ENCODE results near the gene ADAP1.
"Not testable (repeated sequence)": the region's sequence is repeated elsewhere in the genome, so short reads cannot be mapped to it uniquely, and the experiment has no call there.

Gene ADAP1

DNA sequence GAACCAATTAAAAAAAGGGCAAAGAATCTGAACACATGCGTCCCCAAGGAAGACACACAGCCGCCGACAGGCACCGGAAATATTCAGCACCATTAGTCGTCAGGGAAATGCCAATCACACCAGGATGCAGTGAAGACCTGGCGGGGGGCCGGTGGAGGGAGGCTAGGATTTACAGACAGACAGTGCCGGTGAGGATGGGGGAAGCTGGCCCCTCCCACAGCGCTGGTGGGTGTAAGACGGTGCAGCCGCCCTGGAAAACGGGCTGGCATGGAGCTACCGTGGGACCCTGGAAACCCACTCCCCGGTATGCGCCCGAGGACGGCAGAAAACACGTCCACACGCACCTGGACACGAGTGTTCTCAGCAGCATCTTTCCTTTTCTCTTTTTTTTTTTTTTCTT lies 4.8 kb upstream of the ADAP1 start:
- DNase-seq (ENCODE audit: low read depth in 2 of 2): no peak

DNA sequence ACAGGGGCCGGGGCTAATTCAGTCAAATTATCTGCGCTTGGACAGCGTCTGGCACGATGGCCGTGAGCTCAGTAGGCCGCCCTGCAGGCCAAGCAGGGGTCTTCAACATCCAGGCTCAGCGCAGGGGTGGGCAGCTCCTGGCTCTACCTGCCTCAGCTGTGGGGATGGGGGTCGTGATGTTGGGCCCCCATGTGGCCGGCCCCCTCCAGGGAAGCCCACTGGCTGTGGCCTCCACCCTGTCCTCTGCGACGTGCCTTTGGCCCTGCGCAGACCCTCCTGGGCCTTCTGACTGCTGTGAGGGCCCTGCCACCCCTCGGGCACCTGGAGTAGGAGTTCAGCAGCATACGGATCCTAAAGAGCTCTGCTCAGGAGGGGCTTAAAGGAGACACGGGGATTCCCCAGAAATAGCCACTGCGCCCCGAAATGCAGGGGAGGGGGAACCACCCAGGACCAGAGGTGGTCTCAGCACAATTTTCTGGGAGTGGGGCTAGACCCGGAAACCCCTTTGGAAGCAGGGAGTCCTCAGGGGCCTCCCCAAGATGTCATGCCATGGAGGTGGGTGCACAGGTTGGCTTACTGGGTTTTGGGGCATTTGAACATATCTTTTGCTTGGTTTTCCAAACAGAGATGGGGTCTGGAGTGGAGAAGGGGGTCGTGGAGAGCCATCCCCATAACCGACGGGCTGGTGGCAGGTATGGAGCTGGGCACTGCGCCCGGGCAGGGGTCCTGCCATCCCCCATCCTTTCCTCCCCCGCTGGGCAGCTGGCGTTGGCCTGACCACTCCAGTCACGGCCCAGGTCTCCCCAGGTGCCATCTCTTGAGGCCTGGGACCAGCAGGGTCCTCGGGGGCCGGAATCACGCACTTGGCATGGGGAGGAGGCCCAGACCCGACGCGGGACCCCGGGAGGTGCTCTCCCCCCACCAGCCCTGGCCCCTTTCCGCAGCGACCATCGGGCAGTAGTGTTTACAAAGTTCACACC lies 4.0 kb upstream of the ADAP1 start:
- no peak for DNase-seq (ENCODE audit: low read depth in 2 of 2)

DNA sequence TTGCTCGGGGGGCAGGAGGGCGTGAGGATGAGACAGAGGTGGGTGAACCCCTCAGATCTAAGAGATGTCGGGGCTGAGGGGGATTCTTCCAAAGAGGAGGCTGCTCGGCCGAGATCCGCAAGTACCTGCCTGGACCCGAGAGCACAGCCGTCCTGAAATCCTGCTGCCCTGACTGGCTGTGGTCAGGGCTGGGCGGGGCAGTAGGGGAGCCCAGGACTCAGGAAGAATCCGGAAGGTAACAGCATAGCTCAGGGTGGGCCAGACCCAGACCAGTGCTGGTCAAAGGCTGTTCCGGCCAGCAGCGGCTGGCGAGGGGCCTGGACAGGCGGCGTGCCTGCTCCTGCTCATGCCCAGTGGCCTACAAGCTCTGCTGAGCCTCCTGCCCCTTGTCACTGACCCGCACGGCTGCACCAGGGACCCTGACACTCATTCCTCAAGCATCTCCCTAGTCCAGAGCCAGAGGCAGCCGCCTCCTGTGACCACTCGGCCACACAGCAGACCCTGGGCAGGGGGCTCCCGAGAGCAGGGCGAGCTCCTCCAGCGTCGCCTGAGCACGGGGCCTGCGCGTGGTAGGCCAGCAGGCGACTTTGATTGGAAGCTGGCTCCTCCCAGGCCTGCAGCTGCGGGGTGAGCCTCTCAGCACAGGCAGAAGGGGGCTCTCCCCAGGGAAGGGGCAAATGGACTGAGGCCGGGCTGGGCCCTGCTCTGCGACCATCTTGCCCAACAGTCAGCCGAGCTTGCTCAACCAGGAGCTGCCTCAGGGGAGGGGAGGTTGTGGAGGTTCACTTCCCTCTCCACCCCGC lies 3.1 kb upstream of the ADAP1 start:
- DNase-seq (ENCODE audit: low read depth in 2 of 2): no peak

DNA sequence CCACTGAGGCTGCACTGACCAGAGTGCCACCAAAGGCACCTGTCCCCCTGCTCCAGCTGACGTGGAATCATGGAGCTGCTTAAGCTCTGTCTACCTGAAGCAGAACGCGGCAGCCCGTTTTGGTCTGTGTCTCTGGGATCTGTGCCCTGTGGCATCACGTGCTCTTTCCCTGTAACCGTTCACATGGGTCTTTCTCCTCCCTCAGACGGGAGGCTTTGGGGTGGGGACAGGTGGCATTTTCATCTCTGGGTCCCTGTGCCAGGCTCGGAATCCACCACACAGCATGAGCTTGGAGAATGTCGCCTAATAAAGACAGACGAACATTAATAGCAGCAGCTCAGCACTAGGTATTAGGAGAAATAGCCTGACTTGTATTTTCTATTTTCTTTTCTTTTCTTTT lies 1.6 kb upstream of the ADAP1 start:
- DNase-seq (ENCODE audit: low read depth in 2 of 2): no peak

DNA sequence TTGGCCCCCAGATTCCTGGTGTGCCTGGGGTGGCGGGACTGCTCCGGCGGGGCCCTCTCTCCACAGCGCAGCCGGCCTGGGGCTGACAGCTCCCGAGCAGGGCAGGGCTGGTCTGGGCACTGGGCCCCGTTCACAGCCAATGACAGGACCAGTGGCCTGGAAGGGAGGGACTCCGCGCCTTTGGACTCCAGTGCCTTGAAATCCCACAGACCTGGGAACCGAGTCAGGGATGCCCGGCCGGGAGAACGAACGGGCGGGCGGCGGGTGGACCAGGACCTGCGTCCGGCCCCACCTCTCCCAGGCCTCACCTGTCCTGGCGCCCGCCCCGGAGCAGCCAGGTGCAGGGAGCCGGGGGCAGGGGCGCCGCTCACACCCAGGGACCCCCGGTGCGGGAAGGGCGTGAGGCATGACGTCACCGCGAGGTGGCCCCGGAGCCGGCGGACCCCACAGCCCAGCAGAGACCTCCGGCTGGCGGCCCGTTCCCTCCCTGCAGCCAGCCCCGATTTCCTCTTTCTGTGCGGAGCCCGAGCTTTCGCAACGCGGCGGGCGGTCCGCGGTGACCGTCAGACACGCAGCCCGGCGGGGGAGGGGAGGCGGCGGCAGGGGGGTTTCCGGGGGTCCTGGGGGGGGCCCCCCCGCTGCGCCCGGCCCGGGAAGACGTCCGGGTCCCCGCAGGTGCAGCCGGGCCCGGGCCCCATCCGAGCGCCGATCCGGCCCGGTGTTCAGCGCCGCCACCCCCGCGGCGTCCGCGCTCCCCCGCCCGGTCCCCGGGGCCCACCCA lies 743 bp downstream of the ADAP1 start:
- no peak for DNase-seq (ENCODE audit: low read depth in 2 of 2)

DNA sequence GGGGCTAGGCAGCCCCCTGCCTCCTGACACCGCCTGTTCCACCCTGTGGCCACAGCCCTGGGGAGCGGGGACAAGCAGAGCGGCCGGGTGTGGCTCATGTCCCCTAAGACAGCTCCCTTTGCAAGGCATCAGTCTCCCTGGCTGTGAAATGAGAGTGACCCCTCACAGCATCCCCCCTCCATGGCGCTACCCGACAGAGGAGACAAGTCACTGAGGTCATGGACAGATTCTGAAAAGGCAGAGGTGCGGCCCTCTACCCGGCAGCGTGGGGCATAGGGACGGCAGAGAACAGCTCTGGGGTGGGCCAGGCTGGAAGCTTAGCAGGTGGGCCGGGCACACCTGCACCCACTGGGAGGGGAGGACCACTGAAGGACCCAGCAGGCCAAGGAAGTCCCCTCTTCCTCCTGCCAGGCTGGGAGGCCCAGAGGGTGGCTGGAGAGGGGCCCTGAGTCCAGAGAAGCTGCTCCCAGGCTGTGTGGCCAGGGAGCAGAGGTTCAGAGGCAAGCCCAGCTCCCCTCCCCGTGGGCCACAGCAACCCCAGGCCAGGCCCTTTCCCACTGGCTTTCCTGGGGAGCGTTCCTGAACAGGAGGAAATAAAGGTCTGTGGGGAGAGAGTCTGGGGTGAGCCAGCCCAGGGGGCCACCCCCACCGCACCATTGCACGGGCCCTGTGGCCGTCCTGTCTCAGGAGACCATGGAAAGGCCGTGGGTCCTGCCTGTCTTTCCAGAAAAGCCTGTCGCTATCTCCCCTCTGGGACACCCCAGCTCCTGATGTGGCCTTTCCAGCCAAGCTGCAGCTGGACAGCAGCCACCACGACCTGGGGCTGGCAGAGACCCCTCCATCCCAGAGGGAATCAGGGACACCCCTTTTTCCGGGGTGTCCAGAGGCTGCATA lies 1.7 kb downstream of the ADAP1 start:
- DNase-seq (ENCODE audit: low read depth in 2 of 2): no peak

DNA sequence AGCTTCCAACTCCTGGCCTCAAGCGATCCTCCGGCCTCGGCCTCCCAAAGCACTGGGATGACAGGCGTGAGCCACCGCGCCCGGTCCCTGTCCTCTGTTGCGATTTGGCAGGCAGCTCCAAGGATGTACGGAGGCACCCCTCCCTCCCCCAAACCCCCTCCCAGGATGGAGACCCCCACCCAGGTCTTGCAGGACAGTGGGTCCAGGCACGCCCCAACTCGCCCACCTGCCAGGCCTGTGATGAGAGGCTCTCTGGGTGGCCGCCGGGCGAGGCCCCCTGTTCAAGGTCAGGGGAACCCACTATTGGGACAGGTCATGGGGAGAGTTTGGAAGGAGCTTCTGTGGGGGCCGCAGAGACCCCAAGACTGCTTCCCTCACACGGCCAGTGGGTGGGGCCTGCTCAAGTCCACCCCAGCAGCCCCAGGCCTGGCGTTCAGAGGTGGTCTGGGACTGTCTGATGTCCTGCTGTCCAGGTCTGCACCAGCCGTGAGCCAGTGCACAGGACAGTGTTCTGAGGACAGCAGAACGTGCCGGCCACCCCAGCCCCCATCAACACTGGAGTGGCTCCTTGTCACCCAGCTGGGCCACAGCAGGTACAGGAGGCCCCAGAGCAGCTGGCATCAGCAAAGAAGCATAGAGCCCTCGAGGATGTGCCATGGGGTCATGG lies 2.5 kb downstream of the ADAP1 start:
- no peak for DNase-seq (ENCODE audit: low read depth in 2 of 2)

DNA sequence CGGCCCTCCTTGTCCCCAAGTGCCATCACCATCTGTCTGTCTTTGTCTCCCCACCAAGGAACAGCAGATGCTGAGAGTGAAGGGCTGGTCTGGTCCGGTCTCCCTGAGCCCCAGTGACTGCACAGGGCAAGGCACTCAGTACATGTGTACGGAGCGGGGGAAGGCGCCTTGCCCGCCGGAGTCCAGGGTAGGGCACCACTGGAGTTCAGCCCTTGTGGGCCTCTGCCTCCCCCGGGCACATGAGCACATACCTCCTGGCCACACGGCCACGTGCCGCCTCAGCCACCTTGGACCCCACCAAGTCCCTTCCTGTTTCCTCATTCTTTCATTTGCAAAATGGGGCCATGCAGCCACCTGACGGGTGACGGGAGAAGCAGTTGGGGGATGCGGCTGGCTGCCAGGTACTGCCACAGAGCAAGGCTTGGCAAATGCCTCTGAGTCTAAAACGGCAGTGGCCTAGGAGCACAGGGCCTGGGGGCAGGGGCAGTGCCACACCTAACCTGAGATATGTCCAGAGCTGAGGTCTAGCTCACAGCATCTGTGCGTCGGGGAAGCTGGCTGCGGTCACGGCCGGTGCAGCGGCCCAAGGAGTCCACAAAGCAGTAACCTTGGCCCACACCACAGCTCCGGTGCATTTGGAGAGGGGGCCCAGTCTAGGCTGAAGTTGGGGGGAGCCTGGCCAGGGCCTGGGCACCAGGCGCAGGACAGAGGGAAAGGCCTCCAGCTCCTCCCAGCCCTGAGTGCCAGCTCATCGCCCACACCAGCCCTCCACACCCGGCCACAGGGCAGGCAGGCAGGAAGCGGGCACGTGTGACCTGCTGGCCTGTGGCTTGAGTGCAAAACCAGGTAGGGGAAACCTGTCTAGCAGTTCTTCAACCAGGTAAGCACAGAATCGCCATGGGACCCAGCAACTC lies 5.2 kb downstream of the ADAP1 start:
- DNase-seq (ENCODE audit: low read depth in 2 of 2): no peak

DNA sequence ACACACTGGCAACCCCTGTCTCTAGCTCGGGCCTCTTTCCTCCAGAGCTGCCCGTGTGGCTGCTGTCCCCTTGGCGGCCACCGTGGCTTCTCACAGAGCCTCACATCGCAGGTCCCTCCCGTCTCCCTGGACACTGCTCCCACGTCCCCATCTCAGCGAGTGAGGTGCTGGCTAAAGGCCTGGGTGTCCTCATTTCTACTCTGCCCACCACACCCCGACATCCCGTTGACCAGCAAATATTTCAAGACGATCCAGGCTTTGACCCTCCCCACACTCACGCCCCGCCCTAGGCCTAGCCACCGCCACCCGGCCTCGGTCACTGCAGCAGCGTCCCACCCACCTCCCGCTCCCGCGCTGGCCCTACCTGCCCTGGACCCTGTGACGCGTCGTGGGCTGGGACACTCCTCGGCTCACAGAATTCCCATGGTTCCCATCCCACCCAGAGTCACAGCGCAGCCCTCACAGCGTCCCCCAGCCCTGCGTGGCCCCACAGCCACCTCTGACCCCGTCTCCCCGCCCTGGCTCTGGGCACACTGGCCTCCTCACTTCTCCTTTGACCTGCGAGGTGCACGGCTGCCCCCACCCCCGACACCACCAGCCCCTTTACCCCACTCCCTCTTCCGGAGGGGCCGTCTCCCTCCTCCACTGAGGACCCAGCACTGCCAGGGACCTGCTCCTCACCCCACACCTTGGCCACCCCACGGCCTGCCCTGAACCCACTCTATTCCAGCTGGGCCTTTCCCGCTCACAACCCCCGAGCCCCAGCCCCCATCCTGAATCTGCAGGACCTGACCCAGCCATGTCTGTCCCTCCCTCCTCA lies 6.9 kb downstream of the ADAP1 start:
- DNase-seq (ENCODE audit: low read depth in 2 of 2): no peak

DNA sequence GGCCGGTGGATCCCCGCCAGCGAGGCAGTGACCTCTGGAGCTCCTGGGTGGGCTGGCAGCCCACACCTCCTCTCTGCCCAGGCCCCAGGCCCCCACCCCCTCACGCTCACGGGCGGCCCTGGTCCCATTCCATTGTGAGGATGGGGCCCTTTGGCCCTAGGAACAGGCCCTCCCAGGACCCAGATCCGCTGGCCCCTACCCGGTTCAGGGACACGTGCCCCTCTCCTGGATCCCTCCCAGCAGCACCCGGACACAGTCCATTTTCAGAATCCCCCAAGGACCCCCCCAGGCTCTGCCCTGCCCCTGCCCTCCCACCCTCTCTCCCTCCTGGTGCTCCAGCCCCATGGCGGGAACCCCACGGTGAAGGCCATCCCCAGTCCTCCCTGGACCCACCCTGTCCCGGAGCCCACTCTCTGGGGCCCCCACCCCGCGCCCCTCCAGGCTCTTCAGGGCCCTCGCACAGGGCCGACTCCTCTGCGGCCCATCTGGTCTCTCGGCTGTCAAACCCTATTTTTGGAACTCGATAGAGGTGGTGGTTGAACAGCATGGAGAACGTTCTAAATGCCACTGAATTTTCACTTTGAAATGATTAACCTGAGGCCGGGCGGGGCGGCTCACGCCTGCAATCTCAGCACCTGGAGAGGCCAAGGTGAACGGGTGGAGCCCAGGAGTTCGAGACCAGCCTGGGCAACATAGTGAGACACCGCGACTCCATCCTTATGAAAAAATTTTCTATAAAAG lies 8.1 kb downstream of the ADAP1 start:
- DNase-seq (ENCODE audit: low read depth in 2 of 2): no peak

DNA sequence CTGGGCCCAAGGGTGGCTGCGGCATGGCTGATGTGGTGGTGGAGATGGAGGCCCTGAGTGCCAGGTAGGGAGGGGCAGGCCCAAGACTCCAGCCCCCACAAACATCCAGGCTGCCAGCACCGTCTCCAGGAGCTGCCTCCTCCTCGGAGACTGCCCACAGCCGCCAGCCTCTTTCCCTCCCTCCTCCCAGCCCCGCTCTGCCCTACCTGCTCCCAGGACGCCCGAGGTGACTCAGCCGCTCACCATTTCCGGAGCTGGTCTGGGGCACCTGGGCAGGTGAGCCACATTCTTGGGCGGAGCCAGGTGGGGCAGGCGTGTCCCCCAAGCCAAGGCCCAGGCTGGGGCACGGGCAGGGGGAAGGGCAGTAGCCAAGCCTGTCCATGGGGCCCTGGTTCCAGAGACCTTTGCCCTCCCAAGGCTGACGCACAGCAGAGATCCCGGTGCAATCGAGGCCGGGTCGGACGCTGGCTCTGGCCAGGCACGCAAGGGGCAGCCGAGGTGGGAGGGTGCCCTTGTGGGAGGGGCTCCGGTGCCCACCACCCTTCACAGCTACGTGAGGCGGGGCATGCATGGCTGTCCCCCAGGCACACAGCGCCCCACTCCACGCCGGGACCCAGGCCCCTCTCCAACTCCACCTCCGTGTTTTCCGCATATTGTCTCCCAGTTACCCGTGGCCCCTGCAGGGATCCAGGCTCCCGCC lies 8.8 kb downstream of the ADAP1 start:
- no peak for DNase-seq (ENCODE audit: low read depth in 2 of 2)

DNA sequence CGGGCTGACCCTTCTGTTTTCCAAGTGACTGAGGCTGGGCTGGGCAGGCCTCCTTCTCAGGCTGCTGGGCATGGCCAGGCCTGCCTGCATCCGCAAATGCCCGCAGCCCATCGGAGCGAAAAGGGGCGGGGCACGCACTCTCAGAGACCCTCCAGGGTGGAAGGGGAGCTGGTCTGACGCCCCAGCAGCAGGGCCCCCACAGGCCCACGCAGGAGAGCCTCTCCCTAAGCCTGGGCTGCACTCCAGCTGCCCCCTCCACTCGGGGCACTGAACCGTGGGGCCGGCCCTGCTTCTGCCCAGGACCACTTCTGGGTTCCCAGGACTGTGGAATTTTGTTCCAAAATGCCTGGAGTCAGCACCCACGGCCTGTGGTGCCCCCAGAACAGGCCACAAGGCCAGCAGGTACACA lies 9.3 kb downstream of the ADAP1 start:
- no peak for DNase-seq (ENCODE audit: low read depth in 2 of 2)

DNA sequence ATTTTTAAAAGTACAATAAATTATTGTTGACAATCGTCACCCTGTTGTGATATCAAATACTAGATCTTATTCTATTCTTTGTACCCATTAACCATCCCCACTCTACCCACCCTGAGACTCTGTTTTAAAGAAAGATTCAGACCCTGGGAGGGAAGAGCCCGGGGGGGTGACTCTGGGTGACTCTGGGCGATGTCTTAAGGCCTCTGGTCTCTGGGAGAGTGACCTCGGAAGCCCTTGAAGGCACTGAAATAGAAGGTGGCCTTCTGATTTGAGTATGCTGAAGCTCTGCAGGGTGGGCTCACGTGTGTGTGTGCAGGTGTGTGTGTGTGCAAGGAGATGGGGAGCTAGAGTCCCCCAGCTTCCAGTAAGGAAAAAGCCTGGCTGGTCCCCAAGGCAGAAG lies 9.7 kb downstream of the ADAP1 start:
- no peak for DNase-seq (ENCODE audit: low read depth in 2 of 2)

DNA sequence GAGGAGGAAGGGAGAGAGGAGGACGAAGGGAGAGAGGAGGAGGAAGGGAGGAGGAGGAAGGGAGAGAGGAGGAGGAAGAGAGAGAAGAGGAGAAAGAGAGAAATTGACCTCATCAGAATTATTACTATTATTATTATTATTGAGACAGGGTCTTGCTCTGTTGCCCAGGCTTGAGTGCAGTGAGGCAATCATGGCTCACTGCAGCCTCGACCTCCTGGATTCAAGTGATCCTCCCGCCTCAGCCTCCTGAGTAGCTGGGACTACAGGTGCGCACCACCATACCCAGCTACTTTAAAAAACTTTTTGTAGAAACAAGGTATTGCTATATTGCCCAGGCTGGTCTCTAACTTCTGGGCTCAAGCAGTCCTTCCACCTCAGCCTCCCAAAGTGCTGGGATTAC lies 10.7 kb downstream of the ADAP1 start:
- DNase-seq (ENCODE audit: low read depth in 2 of 2): not testable (repeated sequence)

DNA sequence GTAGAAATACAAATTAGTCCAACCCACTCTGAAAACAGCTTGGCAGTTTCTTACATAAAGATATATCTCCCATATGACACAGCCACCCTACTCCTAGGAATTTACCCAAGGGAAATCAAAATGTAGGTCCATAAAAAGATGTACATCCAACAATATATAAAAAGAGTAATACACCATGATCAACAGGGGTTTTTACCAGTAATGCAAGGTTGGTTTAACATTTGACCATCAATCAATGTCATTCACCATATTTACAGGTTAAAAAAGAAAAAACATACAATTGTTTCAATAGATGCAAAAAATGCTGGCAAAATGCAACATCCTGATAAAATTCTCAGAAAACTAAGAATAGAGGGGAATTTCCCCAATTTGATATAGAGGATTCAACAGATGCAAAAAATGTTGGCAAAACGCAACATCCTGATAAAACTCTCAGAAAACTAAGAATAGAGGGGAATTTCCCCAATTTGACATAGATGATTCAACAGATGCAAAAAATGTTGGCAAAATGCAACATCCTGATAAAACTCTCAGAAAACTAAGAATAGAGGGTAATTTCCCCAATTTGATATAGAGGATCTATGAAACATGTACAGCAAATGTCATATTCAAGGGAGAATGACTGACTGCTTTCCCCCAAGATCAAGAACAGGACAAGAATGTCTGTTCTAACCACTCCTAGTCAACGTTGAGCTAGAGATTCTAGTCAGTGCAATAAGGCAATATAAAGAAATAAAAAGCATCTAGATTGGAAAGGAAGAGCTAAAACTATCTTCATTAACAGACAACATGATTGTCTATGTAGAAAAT lies 13.7 kb downstream of the ADAP1 start:
- DNase-seq (ENCODE audit: low read depth in 2 of 2): no peak

DNA sequence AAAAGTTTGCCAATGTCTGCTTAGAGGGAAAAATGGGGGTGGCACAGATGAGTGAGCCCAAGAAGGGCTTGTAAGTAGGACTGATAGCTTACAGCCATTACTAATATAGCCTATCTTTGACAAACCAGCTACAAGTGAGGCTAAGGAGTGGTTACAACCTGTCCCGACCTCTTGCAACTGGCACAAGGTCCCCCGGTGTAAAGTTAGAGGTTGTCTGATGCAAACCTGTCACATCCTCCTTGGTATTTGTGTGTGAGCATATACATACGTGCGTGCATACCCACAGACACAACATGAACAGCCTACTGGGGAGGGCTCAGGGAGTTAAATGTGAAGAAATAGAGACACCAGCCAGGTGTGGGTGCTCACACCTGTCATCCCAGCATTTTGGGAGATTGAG lies 14.6 kb downstream of the ADAP1 start:
- DNase-seq (ENCODE audit: low read depth in 2 of 2): no peak

All from stimulated activated CD4-positive, alpha-beta T cell treated with anti-CD3 and anti-CD28 coated beads, Interleukin-4, amount 100 ng/mL, for 48 hours (primary cell).